SH-SY5Y (cell line): ENCODE measurements around the gene TREML2.

Source experiments
- GATA2 ChIP-seq: IDR thresholded peaks from 2 replicates; pipeline ENCODE4 v1.6.1; 2011; ENCODE audit warnings: mild to moderate bottlenecking, low read depth, low read length
- GATA3 ChIP-seq: IDR thresholded peaks from 2 replicates; pipeline ENCODE4 v1.6.1; 2011; ENCODE audit warnings: low read depth, mild to moderate bottlenecking, low read length, moderate library complexity

DNA sequence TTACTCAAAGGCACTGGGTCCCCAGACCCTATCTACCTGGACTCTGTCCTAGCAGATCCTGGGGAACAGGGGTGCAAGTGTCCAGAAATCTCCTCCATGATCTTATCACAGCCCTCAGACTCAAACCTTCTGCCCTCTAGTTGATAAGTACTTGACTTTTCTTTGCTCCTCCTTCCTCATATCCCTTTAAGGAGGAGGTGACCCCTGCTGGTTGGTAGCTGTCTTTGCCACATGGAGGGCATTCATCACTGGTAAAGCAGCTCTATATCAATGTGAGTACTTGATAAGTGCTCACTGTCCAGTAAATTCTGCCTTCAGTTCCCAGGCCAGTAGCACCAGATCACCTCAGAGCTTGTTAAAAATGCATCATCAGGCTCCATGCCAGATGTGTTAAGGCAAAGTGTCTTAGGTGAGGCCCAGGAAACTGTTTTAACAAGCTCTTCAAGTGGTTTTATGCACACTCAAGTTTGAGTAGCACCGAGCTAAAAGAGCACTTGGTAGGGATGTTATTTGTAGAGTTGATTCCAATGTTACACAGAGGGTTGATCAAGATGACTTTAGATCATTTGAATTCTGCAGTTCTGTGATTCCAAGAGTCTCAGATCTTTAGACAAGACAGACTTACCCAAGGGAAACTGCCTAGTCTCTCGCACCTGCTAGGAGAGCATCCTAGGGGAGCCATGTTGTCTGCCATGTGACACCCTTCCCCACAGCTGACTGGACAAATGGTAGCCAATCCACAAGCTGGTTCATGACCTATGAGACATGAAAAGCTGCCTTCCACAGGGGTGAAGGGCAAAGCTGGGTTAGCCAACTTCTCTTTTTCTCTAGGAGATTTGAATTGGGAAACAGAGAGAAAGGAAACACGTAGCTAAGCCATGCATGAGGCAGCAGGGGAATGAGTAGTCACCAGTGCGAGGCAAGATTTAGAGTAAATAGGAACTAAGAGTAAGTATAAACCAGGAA lies 18.6 kb downstream of the TREML2 start:
- TF ChIP-seq GATA2 (no peak), GATA3 (no peak)
